Measurements from ENCODE around the gene NHSL2.

Gene NHSL2

GRCh38 chrX:72016881-72017783 lies 106.5 kb downstream of the NHSL2 start:
- in situ Hi-C loops (cut with MboI; ENCODE audit: low sequenced_read_pairs), result no loop called here

- in situ Hi-C loops (cut with MboI; ENCODE audit: low sequenced_read_pairs), result no loop called here
Observed at GRCh38 chrX:72018277-72019112, 107.8 kb downstream of the NHSL2 start.

- in situ Hi-C loops (cut with MboI; ENCODE audit: low sequenced_read_pairs), result no loop called here
Observed at GRCh38 chrX:72019487-72019886, 108.8 kb downstream of the NHSL2 start.

GRCh38 chrX:72020204-72020603 lies 109.6 kb downstream of the NHSL2 start:
- in situ Hi-C loops (cut with MboI; ENCODE audit: low sequenced_read_pairs), result loop anchor here (10.0 kb wide), 1 partner anchor 105 kb away; no protein-coding TSS in a partner anchor

- in situ Hi-C loops (cut with MboI; ENCODE audit: low sequenced_read_pairs), result loop anchor here (10.0 kb wide), 1 partner anchor 104 kb away; no protein-coding TSS in a partner anchor
Observed at GRCh38 chrX:72020788-72021187, 110.1 kb downstream of the NHSL2 start.

GRCh38 chrX:72021975-72022374 lies 111.3 kb downstream of the NHSL2 start:
- in situ Hi-C loops (cut with MboI; ENCODE audit: low sequenced_read_pairs), result loop anchor here (10.0 kb wide), 1 partner anchor 103 kb away; no protein-coding TSS in a partner anchor

GRCh38 chrX:72023071-72023470 lies 112.4 kb downstream of the NHSL2 start:
- in situ Hi-C loops (cut with MboI; ENCODE audit: low sequenced_read_pairs), result loop anchor here (10.0 kb wide), 1 partner anchor 102 kb away; no protein-coding TSS in a partner anchor

GRCh38 chrX:72025236-72025770 lies 114.7 kb downstream of the NHSL2 start:
- in situ Hi-C loops (cut with MboI; ENCODE audit: low sequenced_read_pairs), result loop anchor here (10.0 kb wide), 1 partner anchor 99 kb away; no protein-coding TSS in a partner anchor

GRCh38 chrX:72026341-72027023 lies 115.8 kb downstream of the NHSL2 start:
- in situ Hi-C loops (cut with MboI; ENCODE audit: low sequenced_read_pairs), result loop anchor here (10.0 kb wide), 1 partner anchor 98 kb away; no protein-coding TSS in a partner anchor

- in situ Hi-C loops (cut with MboI; ENCODE audit: low sequenced_read_pairs), result loop anchor here (10.0 kb wide), 1 partner anchor 98 kb away; no protein-coding TSS in a partner anchor
Observed at GRCh38 chrX:72027024-72027913, 116.6 kb downstream of the NHSL2 start.

- in situ Hi-C loops (cut with MboI; ENCODE audit: low sequenced_read_pairs), result loop anchor here (10.0 kb wide), 1 partner anchor 97 kb away; no protein-coding TSS in a partner anchor
Observed at GRCh38 chrX:72027914-72028307, 117.3 kb downstream of the NHSL2 start.

- in situ Hi-C loops (cut with MboI; ENCODE audit: low sequenced_read_pairs), result loop anchor here (10.0 kb wide), 1 partner anchor 96 kb away; no protein-coding TSS in a partner anchor
Observed at GRCh38 chrX:72028701-72029470, 118.2 kb downstream of the NHSL2 start.

GRCh38 chrX:72029483-72030411 lies 119.1 kb downstream of the NHSL2 start:
- in situ Hi-C loops (cut with MboI; ENCODE audit: low sequenced_read_pairs), result loop anchor here (10.0 kb wide), 1 partner anchor 95 kb away; no protein-coding TSS in a partner anchor

- in situ Hi-C loops (cut with MboI; ENCODE audit: low sequenced_read_pairs), result no loop called here
Observed at GRCh38 chrX:72030431-72030830, 119.8 kb downstream of the NHSL2 start.

- in situ Hi-C loops (cut with MboI; ENCODE audit: low sequenced_read_pairs), result no loop called here
Observed at GRCh38 chrX:72031118-72031517, 120.5 kb downstream of the NHSL2 start.

- in situ Hi-C loops (cut with MboI; ENCODE audit: low sequenced_read_pairs), result no loop called here
Observed at GRCh38 chrX:72031634-72032033, 121.0 kb downstream of the NHSL2 start.

- in situ Hi-C loops (cut with MboI; ENCODE audit: low sequenced_read_pairs), result no loop called here
Observed at GRCh38 chrX:72037601-72038000, 127.0 kb downstream of the NHSL2 start.
